GM23338 (cell line): ENCODE data around the gene CACNA1D. TPM values are rescaled to one million over a fixed set of nuclear protein-coding genes. Genes with fewer than 3 reads are reported as not detected.

Source experiments
- ATAC-seq: fragments of 200-7000 bp; cut with Tn5 transposase; 3 replicates; pipeline ENCODE4 v1.9.1; 2020
- DNase-seq: peaks from one replicate; pipeline ENCODE4 v3.0.0-alpha.2; 2015; ENCODE audit warnings: low spot score
- H2AFZ ChIP-seq: fragments of 200-600 bp; sonication (generic); 2 replicates; pipeline ENCODE4 v1.8.0; 2016; ENCODE audit warnings: antibody characterized with exemption, mild to moderate bottlenecking, moderate library complexity
- H3F3A ChIP-seq: fragments of 200-600 bp; sonication (generic); replicated peaks from 2 replicates; pipeline ENCODE4 v1.8.0; 2017; ENCODE audit warnings: antibody characterized with exemption, mixed run types, low read depth
- H3K27ac ChIP-seq: fragments of 200-600 bp; sonication (generic); 2 replicates; pipeline ENCODE4 v1.6.1; 2016; ENCODE audit warnings: low read depth
- H3K27me3 ChIP-seq: fragments of 200-600 bp; sonication (generic); 2 replicates; pipeline ENCODE4 v1.8.0; 2016; ENCODE audit warnings: mild to moderate bottlenecking, mixed run types, moderate library complexity; ENCODE audit not compliant: insufficient read depth
- H3K36me3 ChIP-seq: fragments of 200-600 bp; sonication (generic); 2 replicates; pipeline ENCODE4 v1.8.0; 2016; ENCODE audit warnings: mild to moderate bottlenecking; ENCODE audit not compliant: insufficient read depth
- H3K4me1 ChIP-seq: fragments of 200-600 bp; sonication (generic); 2 replicates; pipeline ENCODE4 v1.8.0; 2016; ENCODE audit warnings: mild to moderate bottlenecking, moderate library complexity; ENCODE audit not compliant: insufficient read depth
- H3K4me2 ChIP-seq: fragments of 200-600 bp; sonication (generic); 2 replicates; pipeline ENCODE4 v1.7.1; 2017; ENCODE audit warnings: mixed run types
- H3K4me3 ChIP-seq: fragments of 200-600 bp; sonication (generic); 2 replicates; pipeline ENCODE4 v1.6.1; 2016; ENCODE audit warnings: mixed run types
- H3K79me2 ChIP-seq: fragments of 200-600 bp; sonication (generic); replicated peaks from 2 replicates; pipeline ENCODE4 v1.8.0; 2017; ENCODE audit warnings: mild to moderate bottlenecking; ENCODE audit not compliant: insufficient read depth
- H3K9me2 ChIP-seq: fragments of 200-600 bp; sonication (generic); 2 replicates; pipeline ENCODE4 v1.8.0; 2017; ENCODE audit not compliant: insufficient read depth
- H4K20me1 ChIP-seq: fragments of 200-600 bp; sonication (generic); replicated peaks from 2 replicates; pipeline ENCODE4 v1.8.0; 2017; ENCODE audit warnings: mild to moderate bottlenecking; ENCODE audit not compliant: insufficient read depth
- H3K27ac Mint-ChIP-seq: 2 replicates; pipeline ENCODE4 v1.8.0; 2020; ENCODE audit warnings: inconsistent platforms, mild to moderate bottlenecking, moderate library complexity, mixed read lengths
- H3K27me3 Mint-ChIP-seq: 3 replicates; pipeline ENCODE4 v1.8.0; 2022; ENCODE audit warnings: low read depth, mild to moderate bottlenecking, moderate library complexity, mixed read lengths, inconsistent platforms; ENCODE audit not compliant: insufficient read depth, poor library complexity
- H3K36me3 Mint-ChIP-seq: 3 replicates; pipeline ENCODE4 v1.8.0; 2021; ENCODE audit warnings: low read depth, mild to moderate bottlenecking, inconsistent platforms, moderate library complexity, mixed read lengths
- H3K4me1 Mint-ChIP-seq: 3 replicates; pipeline ENCODE4 v1.8.0; 2020; ENCODE audit warnings: mild to moderate bottlenecking, inconsistent platforms, mixed read lengths
- H3K4me3 Mint-ChIP-seq: 3 replicates; pipeline ENCODE4 v1.8.0; 2021; ENCODE audit warnings: moderate library complexity, mild to moderate bottlenecking, inconsistent platforms, mixed read lengths
- H3K9me3 Mint-ChIP-seq: 3 replicates; pipeline ENCODE4 v1.8.0; 2020; ENCODE audit warnings: moderate library complexity, mild to moderate bottlenecking, inconsistent platforms, mixed read lengths
- CTCF ChIP-seq, 2 experiments: fragments of 200-600 bp in 1 of 2; sonication (generic) in 1 of 2; conservative IDR thresholded peaks; 2 replicates each; pipeline versions ENCODE4 v1.5.1 to v1.6.1; 2016 to 2017; ENCODE audit warnings: antibody characterized with exemption in 2 of 2, low read depth in 2 of 2, mild to moderate bottlenecking in 2 of 2, moderate library complexity in 1 of 2
- EZH2 ChIP-seq: fragments of 200-600 bp; sonication (generic); IDR thresholded peaks from one replicate; pipeline ENCODE4 v1.8.0; 2017; ENCODE audit warnings: antibody characterized with exemption, mild to moderate bottlenecking, low read depth; ENCODE audit not compliant: unreplicated experiment
- NANOG ChIP-seq: IDR thresholded peaks from 2 replicates; pipeline ENCODE4 v1.6.1; 2016; ENCODE audit warnings: antibody characterized with exemption, borderline replicate concordance
- ZNF114 ChIP-seq: fragments of 250-450 bp; sonication (Bioruptor Pico); IDR thresholded peaks from 2 replicates; pipeline ENCODE4 v1.5.0; 2020; ENCODE audit warnings: mild to moderate bottlenecking, moderate library complexity
- ZNF331 ChIP-seq: fragments of 250-450 bp; sonication (Bioruptor Pico); IDR thresholded peaks from 2 replicates; pipeline ENCODE4 v1.5.0; 2020; ENCODE audit warnings: low read depth, mild to moderate bottlenecking, moderate library complexity
- polyA plus RNA-seq: library from polyadenylated mRNA; unstranded; fragments of >200 nt; fragmentation: Nextera tagmentation; extraction: Ambion mirVana; gene quantifications from 2 replicates; pipeline ENCODE4 v1.2.1, GENCODE V29; 2016
- total RNA-seq: library from RNA; depleted of rRNA; stranded (reverse); fragments of >200 nt; shearing (Covaris generic); gene quantifications from 2 replicates; pipeline ENCODE4 v1.2.3, GENCODE V29; 2014
- TF ChIP-seq, protein P1 (sequence below): IDR thresholded peaks from one replicate; pipeline ENCODE4 v1.6.1; 2018; ENCODE audit warnings: antibody characterized with exemption; ENCODE audit not compliant: unreplicated experiment

Gene CACNA1D
- total and polyA plus RNA-seq, 2 experiments from 2014 or later, result 1.7 to 1.8 TPM

GRCh38 chr3:53823026-53823955 is 328.9 kb downstream of the CACNA1D start:
- TF ChIP-seq NANOG (no peak), CTCF (conservative IDR thresholded peaks at IDR 0.05; ENCODE audit: low read depth in 2 of 2) (peak in 1 of 2 experiments; percentile 23; a peak in 1 of 4 replicates)
- no peaks in the 10 kb centered on the region for H3K9me2 ChIP-seq
- Mint-ChIP-seq H3K36me3 (peaks cover 8% of the 10 kb centered on the region; the same call in 1 of the 3 replicates), H3K4me1 (peaks cover 10% of the 10 kb centered on the region), H3K27me3 (peaks cover 2% of the 10 kb centered on the region), H3K4me3 (no peak overlapping the region), H3K9me3 (no peaks in the 10 kb centered on the region), H3K27ac (no peak overlapping the region)
- no peak overlapping the region for H3K27ac ChIP-seq
- no peaks in the 10 kb centered on the region for H3K27me3 ChIP-seq
- H3K4me1 ChIP-seq, result no peaks in the 10 kb centered on the region
- H3K36me3 ChIP-seq, result no peaks in the 10 kb centered on the region; the same call in 1 of the 2 replicates
- H2AFZ ChIP-seq, result no peak overlapping the region
- peak; percentile 82 for DNase-seq
- peak; percentile 98 for ATAC-seq
- H4K20me1 ChIP-seq, result no peaks in the 10 kb centered on the region; the same call in 1 of the 2 replicates
- no peak overlapping the region for H3K4me2 ChIP-seq
- H3K4me3 ChIP-seq, result no peak overlapping the region
- no peaks in the 10 kb centered on the region for H3K79me2 ChIP-seq
- H3F3A ChIP-seq, result no peaks in the 10 kb centered on the region

DNA sequence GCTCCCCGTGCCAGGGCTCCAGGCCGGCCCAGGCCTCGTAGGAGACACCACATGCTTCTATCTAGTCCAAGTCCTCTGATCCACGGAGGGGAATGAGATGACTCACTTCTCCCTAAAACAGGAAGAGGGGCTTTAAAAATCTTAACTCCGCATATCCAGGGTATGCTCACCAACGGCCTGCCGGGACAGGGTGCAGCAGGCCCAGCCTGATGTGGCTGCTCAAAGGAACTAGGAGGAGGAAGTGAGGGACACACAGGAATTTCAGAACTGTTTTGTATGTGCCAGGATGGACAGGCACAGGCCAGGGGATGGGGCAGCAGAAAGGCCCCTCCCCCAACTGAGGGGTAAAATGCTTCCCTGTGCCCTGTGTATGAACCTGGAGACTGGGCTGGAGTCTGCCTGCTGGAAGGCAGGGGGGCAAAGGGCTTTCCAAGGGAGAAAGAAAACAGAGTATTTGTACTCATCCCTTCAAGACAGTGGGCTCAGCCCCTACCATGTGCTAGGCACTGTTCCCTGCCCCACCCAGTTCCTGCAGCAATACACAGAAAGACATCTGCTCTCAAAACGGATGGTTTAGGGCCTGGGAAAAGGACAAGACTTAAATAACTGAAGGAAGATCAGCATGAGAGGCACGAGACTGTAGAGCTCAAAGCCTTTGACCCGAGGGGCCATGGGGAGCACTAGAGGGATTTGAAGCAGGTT is 329.7 kb downstream of the CACNA1D start:
- ATAC-seq, result no peak; the same call in 1 of the 3 replicates
- Histone ChIP-seq H3F3A (no peaks in the 10 kb centered on the region), H3K4me3 (no peak overlapping the region), H3K36me3 (no peaks in the 10 kb centered on the region; the same call in 1 of the 2 replicates), H3K4me2 (no peak overlapping the region), H3K9me2 (no peaks in the 10 kb centered on the region), H3K4me1 (no peaks in the 10 kb centered on the region), H3K27me3 (no peaks in the 10 kb centered on the region), H3K27ac (no peak overlapping the region), H4K20me1 (no peaks in the 10 kb centered on the region; the same call in 1 of the 2 replicates), H2AFZ (no peak overlapping the region), H3K79me2 (no peaks in the 10 kb centered on the region)
- H3K27ac Mint-ChIP-seq, result peak overlapping the region; percentile 80; the same call in 1 of the 2 replicates
- H3K36me3 Mint-ChIP-seq, result peaks cover 5% of the 10 kb centered on the region; the same call in 1 of the 3 replicates
- no peaks in the 10 kb centered on the region for H3K9me3 Mint-ChIP-seq
- TF ChIP-seq ZNF114 (CRISPR knock-in tag) (no peak), NANOG (no peak), CTCF (conservative IDR thresholded peaks at IDR 0.05; ENCODE audit: low read depth in 2 of 2) (no peak), EZH2 (no peak), ZNF331 (CRISPR knock-in tag) (no peak)
- TF ChIP-seq, protein P1, sequence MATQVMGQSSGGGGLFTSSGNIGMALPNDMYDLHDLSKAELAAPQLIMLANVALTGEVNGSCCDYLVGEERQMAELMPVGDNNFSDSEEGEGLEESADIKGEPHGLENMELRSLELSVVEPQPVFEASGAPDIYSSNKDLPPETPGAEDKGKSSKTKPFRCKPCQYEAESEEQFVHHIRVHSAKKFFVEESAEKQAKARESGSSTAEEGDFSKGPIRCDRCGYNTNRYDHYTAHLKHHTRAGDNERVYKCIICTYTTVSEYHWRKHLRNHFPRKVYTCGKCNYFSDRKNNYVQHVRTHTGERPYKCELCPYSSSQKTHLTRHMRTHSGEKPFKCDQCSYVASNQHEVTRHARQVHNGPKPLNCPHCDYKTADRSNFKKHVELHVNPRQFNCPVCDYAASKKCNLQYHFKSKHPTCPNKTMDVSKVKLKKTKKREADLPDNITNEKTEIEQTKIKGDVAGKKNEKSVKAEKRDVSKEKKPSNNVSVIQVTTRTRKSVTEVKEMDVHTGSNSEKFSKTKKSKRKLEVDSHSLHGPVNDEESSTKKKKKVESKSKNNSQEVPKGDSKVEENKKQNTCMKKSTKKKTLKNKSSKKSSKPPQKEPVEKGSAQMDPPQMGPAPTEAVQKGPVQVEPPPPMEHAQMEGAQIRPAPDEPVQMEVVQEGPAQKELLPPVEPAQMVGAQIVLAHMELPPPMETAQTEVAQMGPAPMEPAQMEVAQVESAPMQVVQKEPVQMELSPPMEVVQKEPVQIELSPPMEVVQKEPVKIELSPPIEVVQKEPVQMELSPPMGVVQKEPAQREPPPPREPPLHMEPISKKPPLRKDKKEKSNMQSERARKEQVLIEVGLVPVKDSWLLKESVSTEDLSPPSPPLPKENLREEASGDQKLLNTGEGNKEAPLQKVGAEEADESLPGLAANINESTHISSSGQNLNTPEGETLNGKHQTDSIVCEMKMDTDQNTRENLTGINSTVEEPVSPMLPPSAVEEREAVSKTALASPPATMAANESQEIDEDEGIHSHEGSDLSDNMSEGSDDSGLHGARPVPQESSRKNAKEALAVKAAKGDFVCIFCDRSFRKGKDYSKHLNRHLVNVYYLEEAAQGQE, result no peak
- peaks cover 12% of the 10 kb centered on the region for H3K4me1 Mint-ChIP-seq
- H3K4me3 Mint-ChIP-seq, result no peak overlapping the region
- no peak for DNase-seq
- peaks cover 2% of the 10 kb centered on the region for H3K27me3 Mint-ChIP-seq
